ENCODE results near the gene ESYT1. TPM values are rescaled to one million over a fixed set of nuclear protein-coding genes. Genes with fewer than 3 reads are reported as not detected.

ESYT1 gene
- total and polyA plus RNA-seq, 7 experiments from 2014 or later = 121 to 353 (median 244) TPM

DNA sequence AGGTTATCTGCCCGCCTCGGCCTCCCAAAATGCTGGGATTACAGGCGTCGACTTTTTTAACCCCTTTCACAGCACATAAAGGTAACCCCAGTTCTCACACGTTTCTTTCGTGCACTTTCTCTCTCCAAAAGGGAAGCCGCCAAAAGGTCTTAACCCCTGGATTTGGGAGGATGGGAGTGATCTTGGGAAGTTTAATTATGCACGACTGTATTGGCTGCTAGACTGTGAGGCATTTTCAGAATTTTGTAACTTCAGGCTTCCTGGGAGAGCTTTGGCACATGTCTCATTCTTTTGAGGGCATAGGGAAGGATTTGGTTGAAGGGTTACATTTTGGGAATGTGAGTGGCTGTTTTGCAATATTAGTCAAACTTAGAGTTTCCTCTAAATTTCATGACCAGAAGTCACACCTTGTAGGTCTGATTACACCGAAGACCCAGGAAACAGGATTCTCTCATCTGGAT lies 62.7 kb downstream of the ESYT1 start:
- H3K27me3 ChIP-seq (ENCODE audit: control insufficient read depth in 2 of 2, insufficient read depth in 2 of 2, low read length in 2 of 2) = no peaks in the 10 kb centered on the region
- peaks cover 0 to 8% (median 0%) of the 10 kb centered on the region in 11 donors for H3K9me3 Mint-ChIP-seq
- peak overlapping the region; percentile 92 for H3K27ac ChIP-seq (ENCODE audit: low read depth, low read length)
- H3K4me3 Mint-ChIP-seq = peak overlapping the region; percentile 76 to 98 (median 95)
- CTCF ChIA-PET = interaction anchor here (0.7 to 8.1 kb wide), 8 partner anchors 31 to 1664 kb away, joined by 3 to 193 read pairs (median 6); partner anchors contain the start of genes COQ10A, ESYT1, PA2G4 and RNF41
- H3K27me3 Mint-ChIP-seq = peaks cover 0 to 4% (median 0%) of the 10 kb centered on the region in 5 donors
- POLR2A ChIA-PET = interaction anchor here (0.7 to 12.4 kb wide), 10 partner anchors 31 to 277 kb away, joined by 3 to 192 read pairs (median 8); partner anchors contain the start of genes ANKRD52, ESYT1, MYL6 and PYM1
- no peaks in the 10 kb centered on the region for H3K9me3 ChIP-seq (ENCODE audit: control insufficient read depth in 2 of 3, low read length in 3 of 3)
- peaks cover 36 to 51% (median 46%) of the 10 kb centered on the region in 7 donors for H3K4me1 Mint-ChIP-seq
- H3K36me3 Mint-ChIP-seq = peaks cover 0 to 9% (median 0%) of the 10 kb centered on the region in 5 donors
- DNase-seq = no peak
- H3K36me3 ChIP-seq (ENCODE audit: control insufficient read depth in 2 of 3, insufficient read depth in 3 of 3, low read length in 3 of 3) = peaks cover 0 to 9% (median 3%) of the 10 kb centered on the region in 3 experiments
- intact Hi-C loops (cut with micrococcal nuclease) = loop anchor here in 1 of 2 donors (1.0 to 10.0 kb wide), 4 partner anchors 257 to 384 kb away; partner anchors contain the start of genes ORMDL2, SARNP, SPRYD4 and TIMELESS
- ATAC-seq = no peak
- peak overlapping the region; percentile 91 for H3K4me3 ChIP-seq (ENCODE audit: low read length)
- H3K4me1 ChIP-seq (ENCODE audit: control insufficient read depth in 2 of 2, insufficient read depth in 2 of 2, low read length in 2 of 2) = peaks cover 9 to 19% of the 10 kb centered on the region in 2 donors
- peak overlapping the region; percentile 93 to 99 (median 98) for H3K27ac Mint-ChIP-seq

DNA sequence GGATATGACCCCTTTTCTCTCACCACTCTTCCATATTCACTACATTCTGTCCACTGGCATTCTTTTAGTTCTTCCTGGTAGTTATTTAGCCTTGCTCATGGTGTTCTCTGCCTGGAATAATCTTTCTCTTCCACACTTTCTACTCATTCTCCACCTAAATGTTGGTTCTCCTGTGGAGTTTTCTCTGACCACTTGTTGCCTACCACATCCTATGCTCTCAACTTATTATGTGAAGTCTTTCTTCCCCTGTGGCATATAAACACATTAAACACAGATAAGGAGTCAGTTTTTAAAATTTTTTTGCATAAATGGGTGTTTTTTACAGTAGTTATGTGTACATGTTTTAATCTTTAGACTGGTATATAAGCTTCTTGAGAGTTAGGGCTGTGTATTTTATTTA lies 64.5 kb downstream of the ESYT1 start:
- H3K9me3 Mint-ChIP-seq = peaks cover 0 to 8% (median 0%) of the 10 kb centered on the region in 11 donors
- ATAC-seq = no peak
- Histone ChIP-seq H3K4me1 (ENCODE audit: control insufficient read depth in 2 of 2, insufficient read depth in 2 of 2, low read length in 2 of 2) (peaks cover 9 to 15% of the 10 kb centered on the region in 2 donors), H3K9me3 (ENCODE audit: control insufficient read depth in 2 of 3, low read length in 3 of 3) (no peaks in the 10 kb centered on the region), H3K27ac (ENCODE audit: low read depth, low read length) (no peak overlapping the region), H3K36me3 (ENCODE audit: control insufficient read depth in 2 of 3, insufficient read depth in 3 of 3, low read length in 3 of 3) (no peaks in the 10 kb centered on the region), H3K27me3 (ENCODE audit: control insufficient read depth in 2 of 2, insufficient read depth in 2 of 2, low read length in 2 of 2) (no peaks in the 10 kb centered on the region), H3K4me3 (ENCODE audit: low read length) (no peak overlapping the region)
- H3K36me3 Mint-ChIP-seq = peaks cover 0 to 4% (median 0%) of the 10 kb centered on the region in 5 donors
- intact Hi-C loops (cut with micrococcal nuclease) = loop anchor here (2.0 to 10.0 kb wide), 4 partner anchors 74 to 382 kb away; partner anchors contain the start of genes COQ10A (in 2 of the 2), ORMDL2 (in 1 of the 2), SARNP (in 1 of the 2) and TIMELESS (in 1 of the 2)
- POLR2A ChIA-PET = interaction anchor here (0.6 to 12.4 kb wide), 8 partner anchors 29 to 272 kb away, joined by 3 to 192 read pairs (median 6); partner anchors contain the start of genes ESYT1, PA2G4, RNF41 and RPL41
- DNase-seq = no peak
- peaks cover 26 to 38% (median 35%) of the 10 kb centered on the region in 7 donors for H3K4me1 Mint-ChIP-seq
- H3K27me3 Mint-ChIP-seq = peaks cover 0 to 4% (median 0%) of the 10 kb centered on the region in 5 donors
- CTCF ChIA-PET = interaction anchor here (0.6 to 8.1 kb wide), 11 partner anchors 10 to 369 kb away, joined by 3 to 193 read pairs (median 3); partner anchors contain the start of genes ESYT1, RNF41, RPL41 and ZC3H10
- peak overlapping the region in 7 of 9 donors; percentile 4 to 73 (median 52) for H3K27ac Mint-ChIP-seq
- H3K4me3 Mint-ChIP-seq = peak overlapping the region in 3 of 10 donors; percentile 15 to 32 (median 27)

DNA sequence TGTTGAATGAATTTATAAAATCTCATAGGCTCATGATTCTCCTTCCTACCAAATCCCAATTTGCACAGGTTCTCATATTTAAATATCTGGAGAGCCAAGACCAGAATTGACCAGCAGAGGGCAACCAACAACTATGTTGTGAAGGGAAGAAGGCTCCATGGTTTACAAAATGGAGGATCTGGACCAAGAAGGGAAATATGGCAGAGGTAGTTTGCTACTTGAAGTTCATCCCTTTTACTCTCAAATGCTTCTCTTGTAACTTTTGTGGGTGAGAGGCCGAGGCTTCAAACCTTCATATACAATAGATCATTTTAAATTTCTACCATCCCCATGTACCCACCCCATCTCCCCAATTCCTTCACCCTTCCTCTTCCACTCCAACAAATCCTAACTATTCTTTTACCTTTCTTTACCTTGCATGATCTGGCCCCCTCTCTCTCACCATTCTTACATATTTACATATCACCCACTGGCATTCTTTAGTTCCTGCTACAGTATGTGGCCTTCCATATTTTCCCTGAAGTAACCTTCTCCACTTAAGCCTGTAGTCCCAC lies 65.0 kb downstream of the ESYT1 start:
- peaks cover 0 to 4% (median 0%) of the 10 kb centered on the region in 5 donors for H3K36me3 Mint-ChIP-seq
- Histone ChIP-seq H3K36me3 (ENCODE audit: control insufficient read depth in 2 of 3, insufficient read depth in 3 of 3, low read length in 3 of 3) (no peaks in the 10 kb centered on the region), H3K27ac (ENCODE audit: low read depth, low read length) (no peak overlapping the region), H3K4me3 (ENCODE audit: low read length) (no peak overlapping the region), H3K27me3 (ENCODE audit: control insufficient read depth in 2 of 2, insufficient read depth in 2 of 2, low read length in 2 of 2) (no peaks in the 10 kb centered on the region), H3K4me1 (ENCODE audit: control insufficient read depth in 2 of 2, insufficient read depth in 2 of 2, low read length in 2 of 2) (peaks cover 5 to 9% of the 10 kb centered on the region in 2 donors), H3K9me3 (ENCODE audit: control insufficient read depth in 2 of 3, low read length in 3 of 3) (no peaks in the 10 kb centered on the region)
- ATAC-seq (peak; percentile 38), DNase-seq (peak in 8 of 9 donors; percentile 55 to 78 (median 74))
- peaks cover 0 to 8% (median 0%) of the 10 kb centered on the region in 11 donors for H3K9me3 Mint-ChIP-seq
- H3K27me3 Mint-ChIP-seq = peaks cover 0 to 4% (median 0%) of the 10 kb centered on the region in 5 donors
- CTCF ChIA-PET = interaction anchor here (0.6 to 8.1 kb wide), 8 partner anchors 9 to 283 kb away, joined by 3 to 193 read pairs (median 3); partner anchors contain the start of genes ESYT1, RPL41 and ZC3H10
- H3K4me3 Mint-ChIP-seq = peak overlapping the region in 3 of 10 donors; percentile 5 to 27 (median 15)
- intact Hi-C loops (cut with micrococcal nuclease) = loop anchor here (1.0 to 10.0 kb wide), 9 partner anchors 31 to 382 kb away; partner anchors contain the start of genes ANKRD52 (in 2 of the 2), COQ10A (in 2 of the 2), NABP2 (in 2 of the 2) and ORMDL2 (in 1 of the 2)
- POLR2A ChIA-PET = interaction anchor here (0.6 to 12.4 kb wide), 10 partner anchors 18 to 271 kb away, joined by 3 to 192 read pairs (median 5); partner anchors contain the start of genes ESYT1, PA2G4, RNF41 and RPL41
- H3K27ac Mint-ChIP-seq = peak overlapping the region in 8 of 9 donors; percentile 4 to 80 (median 60)
- H3K4me1 Mint-ChIP-seq = peaks cover 20 to 32% (median 30%) of the 10 kb centered on the region in 7 donors

Other genes starting within 250 kb of the ESYT1 start
- gene PYM1, start 200.4 kb upstream of the ESYT1 start, total RNA-seq = 10 to 100 TPM; 18.5 to 46.9 (median 35.0) TPM
- gene PYM1, start 200.4 kb upstream of the ESYT1 start, polyA plus RNA-seq = 10 to 100 TPM; 62.1 to 70.7 TPM
- gene DGKA, start 197.1 kb upstream of the ESYT1 start, total RNA-seq = 1,000 to 10,000 TPM in 3 of 5 experiments, 100 to 1,000 TPM in 2; 705 to 1,507 (median 1,164) TPM
- 100 to 1,000 TPM; 259 to 557 TPM for gene DGKA, start 197.1 kb upstream of the ESYT1 start, polyA plus RNA-seq
- not detected for gene PMEL, start 162.2 kb upstream of the ESYT1 start, total RNA-seq
- under 1 TPM; 0.09 to 0.57 TPM for gene PMEL, start 162.2 kb upstream of the ESYT1 start, polyA plus RNA-seq
- 10 to 100 TPM; 19.0 to 77.2 (median 24.1) TPM for gene CDK2, start 161.4 kb upstream of the ESYT1 start, total RNA-seq
- gene CDK2, start 161.4 kb upstream of the ESYT1 start, polyA plus RNA-seq = 1 to 10 TPM; 7.0 to 9.6 TPM
- 100 to 1,000 TPM in 1 of 5 experiments, 10 to 100 TPM in 4; 45.2 to 109 (median 62.7) TPM for gene RAB5B, start 154.2 kb upstream of the ESYT1 start, total RNA-seq
- 10 to 100 TPM; 69.6 to 86.7 TPM for gene RAB5B, start 154.2 kb upstream of the ESYT1 start, polyA plus RNA-seq
- 10 to 100 TPM in 1 of 5 experiments, 1 to 10 TPM in 4; 1.9 to 10.4 (median 7.1) TPM for gene SUOX, start 131.0 kb upstream of the ESYT1 start, total RNA-seq
- under 1 TPM; 0.14 to 0.21 TPM for gene SUOX, start 131.0 kb upstream of the ESYT1 start, polyA plus RNA-seq
- 10 to 100 TPM in 1 of 5 experiments, 1 to 10 TPM in 4; 3.6 to 37.8 (median 5.3) TPM for gene IKZF4, start 107.2 kb upstream of the ESYT1 start, total RNA-seq
- gene IKZF4, start 107.2 kb upstream of the ESYT1 start, polyA plus RNA-seq = 1 to 10 TPM in 1 of 2 donors, under 1 TPM in 1; 0.54 to 2.0 TPM
- 10 to 100 TPM; 40.8 to 64.5 (median 46.4) TPM for gene RPS26, start 86.3 kb upstream of the ESYT1 start, total RNA-seq
- 100 to 1,000 TPM; 578 to 717 TPM for gene RPS26, start 86.3 kb upstream of the ESYT1 start, polyA plus RNA-seq
- gene ERBB3, start 48.1 kb upstream of the ESYT1 start, total RNA-seq = 1 to 10 TPM; 1.0 to 6.4 (median 1.9) TPM
- under 1 TPM; 0.22 to 0.51 TPM for gene ERBB3, start 48.1 kb upstream of the ESYT1 start, polyA plus RNA-seq
- 100 to 1,000 TPM in 3 of 5 experiments, 10 to 100 TPM in 2; 61.7 to 254 (median 109) TPM for gene PA2G4, start 23.7 kb upstream of the ESYT1 start, total RNA-seq
- gene PA2G4, start 23.7 kb upstream of the ESYT1 start, polyA plus RNA-seq = 100 to 1,000 TPM; 216 to 218 TPM
- 1,000 to 10,000 TPM; 3,787 to 6,048 (median 5,952) TPM for gene RPL41, start 11.6 kb upstream of the ESYT1 start, total RNA-seq
- over 10,000 TPM in 1 of 2 donors, 1,000 to 10,000 TPM in 1; 6,745 to 10,251 TPM for gene RPL41, start 11.6 kb upstream of the ESYT1 start, polyA plus RNA-seq
- gene ZC3H10, start 10.0 kb upstream of the ESYT1 start, total RNA-seq = 10 to 100 TPM in 3 of 5 experiments, 1 to 10 TPM in 2; 7.8 to 16.3 (median 13.3) TPM
- 1 to 10 TPM; 2.4 to 4.1 TPM for gene ZC3H10, start 10.0 kb upstream of the ESYT1 start, polyA plus RNA-seq
- 10 to 100 TPM in 2 of 5 experiments, 1 to 10 TPM in 3; 3.7 to 60.3 (median 8.9) TPM for gene MYL6B, start 24.3 kb downstream of the ESYT1 start, total RNA-seq
- gene MYL6B, start 24.3 kb downstream of the ESYT1 start, polyA plus RNA-seq = 1 to 10 TPM; 5.6 to 6.7 TPM
- 1,000 to 10,000 TPM in 1 of 5 experiments, 100 to 1,000 TPM in 4; 428 to 1,509 (median 467) TPM for gene MYL6, start 30.1 kb downstream of the ESYT1 start, total RNA-seq
- gene MYL6, start 30.1 kb downstream of the ESYT1 start, polyA plus RNA-seq = 1,000 to 10,000 TPM; 1,845 to 2,144 TPM
- gene SMARCC2, start 61.2 kb downstream of the ESYT1 start, total RNA-seq = 100 to 1,000 TPM; 118 to 187 (median 149) TPM
- 10 to 100 TPM; 64.6 to 88.9 TPM for gene SMARCC2, start 61.2 kb downstream of the ESYT1 start, polyA plus RNA-seq
- 10 to 100 TPM; 31.4 to 44.9 (median 43.1) TPM for gene RNF41, start 93.7 kb downstream of the ESYT1 start, total RNA-seq
- 10 to 100 TPM; 29.4 to 45.8 TPM for gene RNF41, start 93.7 kb downstream of the ESYT1 start, polyA plus RNA-seq
- 10 to 100 TPM in 3 of 5 experiments, 1 to 10 TPM in 2; 9.2 to 61.2 (median 11.8) TPM for gene NABP2, start 96.1 kb downstream of the ESYT1 start, total RNA-seq
- gene NABP2, start 96.1 kb downstream of the ESYT1 start, polyA plus RNA-seq = 1 to 10 TPM; 1.0 to 1.6 TPM
- gene SLC39A5, start 101.8 kb downstream of the ESYT1 start, total RNA-seq = 1 to 10 TPM in 1 of 5 experiments, under 1 TPM in 2, not detected in 2; 0.43 to 1.2 (median 0.77) TPM
- gene SLC39A5, start 101.8 kb downstream of the ESYT1 start, polyA plus RNA-seq = not detected
- gene ANKRD52, start 130.1 kb downstream of the ESYT1 start, total RNA-seq = 10 to 100 TPM; 26.9 to 64.4 (median 40.7) TPM
- gene ANKRD52, start 130.1 kb downstream of the ESYT1 start, polyA plus RNA-seq = 1 to 10 TPM; 5.1 to 8.2 TPM
- gene COQ10A, start 138.7 kb downstream of the ESYT1 start, total RNA-seq = 10 to 100 TPM; 22.5 to 39.4 (median 31.5) TPM
- 10 to 100 TPM in 1 of 2 donors, 1 to 10 TPM in 1; 9.7 to 11.5 TPM for gene COQ10A, start 138.7 kb downstream of the ESYT1 start, polyA plus RNA-seq
- gene CS, start 172.1 kb downstream of the ESYT1 start, total RNA-seq = 100 to 1,000 TPM; 126 to 241 (median 167) TPM
- gene CS, start 172.1 kb downstream of the ESYT1 start, polyA plus RNA-seq = 10 to 100 TPM; 57.6 to 79.9 TPM
- 100 to 1,000 TPM in 1 of 5 experiments, 10 to 100 TPM in 4; 48.4 to 134 (median 87.6) TPM for gene CNPY2, start 187.7 kb downstream of the ESYT1 start, total RNA-seq
- gene CNPY2, start 187.7 kb downstream of the ESYT1 start, polyA plus RNA-seq = 100 to 1,000 TPM; 183 to 184 TPM
- 100 to 1,000 TPM in 4 of 5 experiments, 10 to 100 TPM in 1; 65.8 to 279 (median 144) TPM for gene PAN2, start 205.7 kb downstream of the ESYT1 start, total RNA-seq
- gene PAN2, start 205.7 kb downstream of the ESYT1 start, polyA plus RNA-seq = 10 to 100 TPM; 11.4 to 13.9 TPM
- 10 to 100 TPM; 14.4 to 42.0 (median 20.1) TPM for gene IL23A, start 210.6 kb downstream of the ESYT1 start, total RNA-seq
- 10 to 100 TPM; 14.8 to 25.2 TPM for gene IL23A, start 210.6 kb downstream of the ESYT1 start, polyA plus RNA-seq
- gene STAT2, start 231.8 kb downstream of the ESYT1 start, total RNA-seq = 100 to 1,000 TPM; 119 to 291 (median 182) TPM
- 10 to 100 TPM; 64.1 to 80.3 TPM for gene STAT2, start 231.8 kb downstream of the ESYT1 start, polyA plus RNA-seq
- gene APOF, start 234.6 kb downstream of the ESYT1 start, total RNA-seq = not detected
- gene APOF, start 234.6 kb downstream of the ESYT1 start, polyA plus RNA-seq = under 1 TPM in 1 of 2 donors, not detected in 1; 0.12 TPM

Data from naive thymus-derived CD4-positive, alpha-beta T cell (primary cell).